HG02840 (cell line): ENCODE data around the gene NF1.
"Not testable (repeated sequence)": the region's sequence is repeated elsewhere in the genome, so short reads cannot be mapped to it uniquely, and the experiment has no call there.

Experiments
- ATAC-seq: cut with Tn5 transposase; IDR thresholded peaks from one replicate; pipeline ENCODE4 v1.9.1; 2021; ENCODE audit warnings: mild to moderate bottlenecking, moderate library complexity, moderate number of reproducible peaks; ENCODE audit not compliant: unreplicated experiment, low FRiP score

Gene NF1

DNA sequence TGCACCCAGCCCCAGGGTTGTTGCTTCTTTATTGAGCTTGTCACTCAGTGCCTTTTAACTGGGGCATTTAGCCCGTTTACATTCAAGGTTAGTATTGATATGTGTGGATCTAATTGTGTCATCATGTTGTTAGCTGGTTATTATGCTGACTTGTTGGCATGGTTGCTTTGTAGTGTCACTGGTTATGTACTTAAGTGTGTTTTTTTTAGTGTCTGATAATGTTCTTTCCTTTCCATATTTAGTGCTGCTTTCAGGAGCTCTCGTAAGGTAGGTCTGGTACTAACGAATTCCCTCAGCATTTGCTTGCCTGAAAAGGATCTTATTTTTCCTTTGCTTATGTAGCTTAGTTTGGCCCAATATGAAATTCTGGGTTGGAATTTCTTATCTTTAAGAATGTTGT, 33.5 kb downstream of the NF1 start:
- ATAC-seq = no peak

DNA sequence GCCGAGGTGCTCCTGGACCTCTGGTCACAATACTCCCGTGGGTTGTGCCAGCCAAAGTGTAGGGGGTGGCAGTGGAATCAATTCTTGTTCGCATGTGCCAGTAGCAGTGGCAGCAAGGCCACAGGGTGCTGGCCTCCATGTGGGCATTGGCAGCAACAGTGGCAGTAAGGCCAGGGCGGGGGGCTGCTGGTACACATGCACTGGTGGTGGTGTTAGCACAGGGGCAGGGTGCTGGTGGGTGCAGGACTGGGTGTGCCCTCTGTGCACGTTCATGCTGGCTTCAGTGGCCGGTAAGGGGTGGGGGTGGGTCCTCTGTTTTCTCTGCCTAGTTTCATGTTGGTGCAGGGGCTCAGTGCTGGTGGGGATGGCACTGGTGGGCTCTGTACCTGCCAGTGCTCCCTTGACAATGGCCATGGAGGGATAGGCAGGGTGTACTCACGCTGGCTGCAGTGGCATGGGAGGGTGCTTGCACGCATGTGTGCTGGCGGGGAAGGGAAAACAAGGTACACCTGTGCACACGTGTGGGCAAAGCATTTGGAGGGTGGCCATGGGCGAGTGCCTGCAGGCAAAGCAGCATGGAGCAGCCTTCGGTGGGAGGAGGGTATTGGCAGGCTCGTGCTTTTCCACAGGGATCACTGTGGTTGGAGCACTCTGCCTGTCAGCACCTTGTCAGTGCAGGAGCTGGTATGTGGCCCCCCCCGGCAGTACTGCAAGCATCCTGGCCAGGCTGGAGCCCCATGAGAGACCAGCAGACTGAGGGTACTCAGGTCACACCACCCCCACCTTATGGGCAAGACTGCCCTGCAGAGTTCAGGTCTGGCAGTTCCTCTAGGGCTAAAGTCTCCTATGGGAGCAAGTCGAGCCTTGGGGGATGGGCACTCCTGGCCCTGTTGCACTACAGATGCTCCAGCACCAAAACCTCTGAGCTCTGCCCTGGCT, 35.8 kb downstream of the NF1 start:
- no peak for ATAC-seq

DNA sequence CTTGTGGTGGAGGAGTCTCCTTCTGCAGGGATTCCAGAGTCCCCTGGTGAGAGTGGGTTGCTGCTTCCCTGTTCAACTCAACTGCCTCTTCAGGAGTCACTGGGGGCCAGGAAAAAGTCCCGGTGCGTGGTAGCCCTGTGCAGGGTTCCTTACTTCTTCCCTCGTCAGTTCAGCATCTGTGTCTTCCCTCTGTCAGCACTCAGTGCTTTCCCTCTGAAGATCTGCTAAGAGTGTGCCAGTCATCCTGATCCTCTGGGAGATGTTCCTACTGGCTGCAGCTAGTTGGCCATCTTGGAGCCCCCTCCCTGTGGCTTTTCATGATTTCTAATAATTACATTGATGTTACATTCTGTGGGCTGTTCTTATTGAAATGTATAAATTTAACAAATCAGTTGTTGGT, 36.5 kb downstream of the NF1 start:
- ATAC-seq = no peak

DNA sequence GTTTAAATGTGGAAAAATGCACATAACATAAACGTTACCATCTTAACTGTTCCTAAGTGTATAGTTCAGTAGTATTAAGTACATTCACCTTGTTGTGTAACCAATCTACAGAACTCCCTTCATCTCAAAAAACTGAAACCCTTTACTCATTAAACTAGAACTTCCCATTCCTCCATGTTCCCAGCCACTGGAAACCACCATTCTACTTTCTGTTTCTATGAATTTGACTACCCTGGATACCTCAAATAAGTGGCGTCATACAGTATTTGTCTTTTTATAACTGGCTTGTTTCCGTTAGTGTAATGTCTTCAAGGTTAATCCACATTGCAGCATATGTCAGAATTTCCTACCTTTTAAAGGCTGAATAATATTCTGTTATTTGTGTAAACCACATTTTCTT, 38.2 kb downstream of the NF1 start:
- no peak for ATAC-seq

DNA sequence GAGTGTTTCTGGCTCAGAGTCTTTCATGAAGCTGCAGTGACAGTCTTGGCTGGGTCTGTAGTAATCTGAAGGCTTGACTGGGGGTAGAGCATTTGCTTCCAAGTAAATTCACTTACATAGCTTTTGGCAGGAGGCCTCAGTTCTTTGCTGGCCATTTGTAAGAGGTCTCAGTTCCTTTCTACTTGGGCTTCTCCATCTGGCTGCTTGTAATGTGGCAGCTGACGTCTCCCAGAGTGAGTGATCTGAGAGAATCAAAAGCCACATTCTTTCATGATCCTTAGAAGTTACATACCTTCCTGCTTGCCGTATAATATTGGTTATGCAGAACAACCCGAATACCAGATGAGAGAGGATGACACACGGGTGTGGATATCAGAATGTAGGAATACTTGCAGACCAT, 39.8 kb downstream of the NF1 start:
- ATAC-seq = no peak

DNA sequence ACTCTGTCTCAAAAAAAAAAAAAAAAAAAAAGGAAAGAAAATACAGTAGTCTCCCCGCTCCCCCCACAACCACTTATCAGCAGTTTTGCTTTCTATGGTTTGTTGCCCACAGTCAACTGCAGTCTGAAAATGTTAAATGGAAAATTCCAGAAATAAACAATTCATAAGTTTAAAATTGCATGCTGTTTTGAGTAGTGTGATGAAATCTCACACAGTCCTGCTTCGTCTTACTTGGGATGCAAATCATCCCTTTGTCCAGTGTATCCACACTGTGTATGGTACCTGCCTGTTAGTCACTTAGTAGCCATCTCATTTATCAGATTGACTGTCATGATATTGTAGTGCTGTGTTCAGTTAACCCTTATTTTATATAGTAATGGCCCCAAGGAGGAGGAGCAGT, 41.5 kb downstream of the NF1 start:
- no peak for ATAC-seq

DNA sequence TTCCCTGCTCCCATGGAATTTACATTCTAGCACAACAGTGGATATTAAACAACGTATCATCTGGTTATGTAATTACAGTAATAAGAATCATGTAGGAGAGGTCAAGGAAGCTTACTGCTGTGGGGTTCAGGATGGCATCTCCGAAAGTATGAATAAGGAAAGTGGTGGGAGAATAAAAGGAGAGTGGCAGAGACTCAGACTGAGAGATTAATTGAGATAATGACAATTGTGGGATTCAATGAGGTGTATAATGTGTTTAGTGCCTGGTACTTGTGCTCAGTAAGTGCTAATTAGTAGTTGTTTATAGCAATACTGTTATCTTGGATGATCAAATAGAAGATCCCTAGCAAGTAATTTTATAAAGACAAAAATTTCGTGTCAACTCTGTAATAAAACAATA, 45.3 kb downstream of the NF1 start:
- ATAC-seq = no peak

DNA sequence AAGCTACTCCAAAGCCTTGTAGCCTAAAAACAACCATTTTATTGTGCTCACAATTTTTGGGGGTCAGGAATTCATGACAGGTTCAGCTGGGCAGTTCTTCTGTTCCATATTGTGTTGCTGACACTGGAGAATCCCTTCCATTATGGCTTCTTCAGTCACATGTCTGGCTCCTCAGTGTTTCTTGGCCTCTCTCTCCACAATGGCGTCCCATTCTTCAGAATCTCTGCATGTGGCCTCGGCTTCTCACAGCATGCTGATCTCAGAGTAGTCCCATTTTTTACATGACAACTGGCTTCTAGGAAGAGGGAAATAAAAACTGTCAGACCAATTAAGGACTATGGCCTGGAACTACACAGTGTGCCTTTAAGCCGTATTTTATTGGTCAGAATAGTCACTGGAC, 49.7 kb downstream of the NF1 start:
- no peak for ATAC-seq

DNA sequence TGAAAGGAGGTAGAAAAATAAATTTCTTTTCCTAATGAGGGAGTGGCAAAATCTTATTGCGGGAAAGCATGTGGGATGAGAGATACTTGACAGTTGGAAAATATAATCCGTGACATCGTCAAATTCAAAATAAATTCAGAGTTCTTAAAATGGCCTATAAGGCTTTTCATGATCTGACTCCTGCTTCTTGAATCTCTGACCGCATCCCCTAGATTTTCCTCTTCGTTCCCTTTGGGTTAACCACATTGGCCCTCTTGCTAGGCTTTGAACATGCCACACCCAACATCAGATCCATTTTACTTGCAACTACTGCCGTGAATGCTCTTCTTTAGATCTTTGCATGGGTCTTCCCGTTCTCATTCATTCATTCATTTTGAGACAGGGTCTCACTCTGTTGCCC, 50.1 kb downstream of the NF1 start:
- no peak for ATAC-seq

DNA sequence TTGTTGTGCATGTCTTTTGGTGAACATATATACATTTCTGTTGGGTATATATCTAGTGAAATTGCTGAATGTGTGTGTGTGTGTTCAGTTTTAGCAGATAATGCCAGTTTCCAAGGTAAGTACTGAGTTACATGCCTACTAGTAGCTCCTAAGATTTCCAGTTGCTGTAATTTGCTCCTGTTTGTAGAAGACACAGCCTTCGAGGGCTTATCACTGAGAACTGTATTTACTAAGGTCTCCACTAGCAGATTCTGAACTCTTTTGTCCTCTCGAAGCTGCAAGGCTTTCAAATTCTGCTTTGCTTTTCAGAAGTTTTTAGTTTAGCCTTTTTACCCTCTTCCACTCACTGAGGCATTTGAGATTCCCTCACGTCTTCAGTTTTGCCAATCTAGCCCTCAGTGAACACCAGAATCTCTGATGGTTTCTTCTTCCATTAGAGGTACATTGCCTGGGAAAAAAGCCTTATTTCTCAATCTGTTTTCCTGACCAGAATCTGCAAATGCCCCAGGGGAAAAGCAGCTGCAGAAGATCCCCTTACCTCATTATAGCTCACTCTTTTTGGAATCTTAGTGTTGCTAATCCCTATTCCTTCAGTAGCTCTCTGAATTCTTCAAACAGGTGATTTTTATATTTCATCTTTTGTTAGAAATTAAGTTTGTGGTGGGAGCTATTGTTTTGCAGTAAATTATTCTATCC, 52.9 kb downstream of the NF1 start:
- no peak for ATAC-seq

DNA sequence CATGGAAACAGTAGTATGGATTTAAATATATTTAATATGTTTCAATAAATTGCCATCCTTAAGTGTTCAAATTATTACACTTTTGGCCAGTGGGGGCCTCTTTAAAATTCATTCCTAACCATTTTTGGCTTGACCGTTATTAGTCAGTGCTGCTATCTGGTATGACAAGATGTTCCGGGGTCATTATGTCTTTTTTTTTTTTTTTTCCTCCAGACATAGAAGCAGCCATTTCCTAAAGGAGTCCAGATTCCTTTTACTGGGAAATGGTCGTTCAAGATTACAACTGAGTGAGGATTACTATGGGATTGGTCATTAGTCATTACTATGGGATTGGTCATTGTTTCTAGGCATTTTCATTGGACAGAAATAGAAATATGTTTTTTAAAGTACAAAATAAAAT, 53.4 kb downstream of the NF1 start:
- no peak for ATAC-seq

DNA sequence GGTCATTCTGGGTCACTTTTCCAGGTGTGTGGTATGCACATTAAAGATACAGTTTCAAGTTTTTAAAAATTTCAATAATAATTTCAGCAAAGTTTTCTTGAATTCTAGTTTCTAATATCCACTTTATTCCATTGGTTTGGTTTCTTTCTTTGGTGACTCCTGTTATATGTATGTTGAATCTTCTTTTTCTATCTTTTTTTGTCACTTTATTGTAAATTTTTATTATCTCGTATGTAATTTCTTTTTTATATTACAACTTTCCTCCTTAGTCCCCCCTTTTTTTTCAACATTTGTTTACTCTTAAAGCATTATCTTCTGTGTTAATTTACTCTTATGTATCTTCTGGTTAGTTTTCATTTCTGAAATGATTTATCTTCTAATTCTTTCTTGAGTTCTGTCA, 57.5 kb downstream of the NF1 start:
- ATAC-seq = no peak

DNA sequence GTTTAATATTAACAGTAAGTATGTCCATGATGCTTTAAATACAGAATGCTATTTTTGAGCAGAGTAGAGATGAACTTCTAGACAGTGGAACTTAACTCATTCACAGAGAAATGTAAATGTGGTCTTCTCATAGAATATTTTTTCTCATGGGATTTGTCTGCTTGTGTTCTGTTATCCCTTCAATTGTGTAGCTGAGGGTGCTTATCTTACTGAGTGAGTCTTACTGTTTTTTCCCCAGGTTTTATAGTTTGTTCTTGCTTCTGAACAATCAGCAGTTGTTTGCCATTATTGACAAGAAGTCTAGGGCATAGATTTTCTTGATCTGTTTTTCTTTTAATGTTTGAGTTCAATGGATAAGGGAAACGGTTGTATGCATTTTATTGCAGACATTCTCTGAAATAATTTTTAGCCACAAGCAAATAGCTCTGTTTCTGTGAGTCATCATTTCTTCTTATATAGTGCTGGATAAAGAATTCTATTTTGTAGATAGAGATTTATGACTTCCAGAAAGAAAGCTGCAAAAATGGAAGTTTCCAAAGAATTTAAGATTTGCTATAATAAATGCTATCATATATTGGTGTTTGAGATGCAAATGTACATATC, 60.5 kb downstream of the NF1 start:
- ATAC-seq = no peak

DNA sequence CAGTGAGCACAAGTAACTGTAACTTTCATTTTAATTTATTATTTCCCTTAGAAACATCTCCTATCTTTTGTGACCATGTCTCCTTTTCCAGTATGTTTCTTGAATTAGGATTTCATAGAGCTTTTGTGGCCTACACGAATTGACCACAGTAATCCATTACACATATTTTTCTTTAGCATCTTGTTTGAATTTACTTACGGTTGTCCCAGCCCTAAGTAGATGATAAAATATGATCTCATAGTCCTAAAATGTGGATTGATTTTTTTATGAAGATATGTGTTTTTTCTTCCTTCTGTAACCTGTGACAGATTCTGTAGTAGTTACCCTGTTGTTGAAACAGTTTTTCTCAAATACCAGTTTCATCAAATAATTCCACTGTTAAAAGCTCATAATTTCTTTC, 61.5 kb downstream of the NF1 start:
- ATAC-seq = no peak

DNA sequence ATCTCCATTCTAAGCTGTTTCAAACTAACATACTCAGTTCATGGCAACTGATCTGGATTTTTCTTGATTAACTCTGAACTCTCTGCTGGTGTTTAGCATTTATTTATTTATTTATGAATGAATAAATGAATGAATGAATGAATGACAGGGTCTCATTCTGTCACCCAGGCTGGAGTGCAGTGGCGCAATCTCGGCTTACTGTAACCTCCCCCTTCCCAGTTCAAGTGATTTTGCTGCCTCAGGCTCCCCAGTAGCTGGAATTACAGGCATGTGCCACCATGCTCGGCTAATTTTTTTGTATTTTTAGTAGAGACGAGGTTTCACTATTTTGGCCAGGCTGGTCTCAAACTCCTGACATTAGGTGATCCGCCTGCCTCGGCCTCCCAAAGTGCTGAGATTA, 62.1 kb downstream of the NF1 start:
- ATAC-seq = not testable (repeated sequence)

DNA sequence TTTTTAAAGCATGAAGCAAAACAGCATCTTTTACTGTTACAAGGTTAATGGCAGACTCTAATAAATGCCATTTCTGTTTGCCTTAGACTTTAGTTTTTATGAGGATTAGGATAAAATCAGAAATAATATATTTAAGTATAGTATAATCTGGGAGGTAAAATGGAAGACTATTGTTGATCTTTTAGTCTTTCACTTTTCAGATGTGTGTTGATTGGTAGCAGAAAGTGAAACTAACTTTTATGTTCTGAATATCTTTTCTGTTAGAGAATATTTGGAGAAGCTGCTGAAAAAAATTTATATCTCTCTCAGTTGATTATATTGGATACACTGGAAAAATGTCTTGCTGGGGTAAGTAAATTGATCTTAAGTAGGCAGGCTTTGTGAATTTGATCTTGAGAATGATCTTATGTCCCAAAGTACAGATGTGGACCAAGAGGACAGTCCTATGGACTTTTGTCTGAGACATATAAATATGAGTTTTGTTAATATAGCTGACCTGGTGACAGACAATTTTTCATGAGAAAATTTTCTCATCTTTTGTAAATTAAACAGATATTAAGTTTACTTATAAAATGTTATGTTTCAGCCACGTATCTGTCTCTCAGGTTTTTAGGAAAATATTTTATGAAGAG, 64.1 kb downstream of the NF1 start:
- no peak for ATAC-seq

DNA sequence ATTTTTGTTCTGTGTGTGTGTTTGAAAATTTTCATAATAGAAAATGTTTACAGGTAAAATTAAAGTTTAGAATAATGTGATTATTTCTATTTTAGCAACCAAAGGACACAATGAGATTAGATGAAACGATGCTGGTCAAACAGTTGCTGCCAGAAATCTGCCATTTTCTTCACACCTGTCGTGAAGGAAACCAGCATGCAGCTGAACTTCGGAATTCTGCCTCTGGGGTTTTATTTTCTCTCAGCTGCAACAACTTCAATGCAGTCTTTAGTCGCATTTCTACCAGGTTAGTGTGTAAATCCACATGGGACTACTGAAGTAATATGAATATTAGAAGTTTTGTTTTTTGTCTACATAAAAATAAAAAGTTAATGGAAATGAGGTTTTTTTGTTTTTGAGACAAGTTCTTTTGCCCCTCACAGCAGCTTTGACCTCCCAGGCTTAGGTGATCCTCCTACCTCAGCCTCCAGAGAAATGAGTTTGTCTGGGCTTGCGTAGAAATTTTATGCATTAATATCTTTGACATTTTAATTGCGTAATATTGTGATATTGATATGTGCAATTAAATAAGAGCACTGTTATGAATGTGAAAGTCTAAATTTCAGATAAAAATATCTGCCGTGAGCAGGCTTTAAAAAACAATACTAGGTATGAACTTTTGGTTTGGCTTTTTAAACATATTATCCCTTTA, 68.5 kb downstream of the NF1 start:
- no peak for ATAC-seq

DNA sequence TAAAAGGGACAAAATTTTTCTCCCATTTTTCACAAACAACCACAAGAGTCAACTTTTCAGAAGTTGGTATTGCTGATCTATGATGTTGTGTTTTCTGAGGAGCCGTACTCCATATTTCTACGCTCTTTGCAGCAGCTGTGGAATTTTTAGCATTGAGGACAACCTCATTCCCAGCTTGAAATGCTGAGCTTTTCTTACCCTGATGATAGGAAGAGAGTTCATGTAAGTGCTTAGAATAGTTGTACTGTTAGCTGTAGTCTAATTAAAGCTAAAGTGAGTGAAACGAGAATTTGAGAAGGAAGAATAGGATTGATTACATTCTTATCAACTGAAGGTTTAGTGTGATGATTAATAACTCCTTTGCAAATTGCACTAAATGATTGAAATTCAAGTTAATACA, 72.3 kb downstream of the NF1 start:
- ATAC-seq = no peak

DNA sequence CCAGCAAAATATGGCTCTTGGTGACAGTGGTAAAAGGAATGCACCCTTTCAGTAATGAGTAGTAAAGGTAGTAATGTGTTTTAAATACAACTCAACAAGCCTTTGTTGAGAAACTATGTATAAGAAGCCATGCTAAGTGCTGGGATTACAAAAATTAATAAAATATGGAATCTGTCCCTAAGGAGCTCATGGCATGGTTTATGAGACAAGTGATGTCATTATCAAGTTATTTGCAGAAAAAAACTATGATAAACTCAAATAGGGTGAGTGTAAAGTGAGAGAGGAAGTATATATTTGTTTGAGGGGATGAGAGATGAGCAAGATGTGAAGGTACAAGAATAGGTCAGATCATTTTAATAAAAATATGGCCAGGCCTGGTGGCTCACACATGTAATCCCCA, 76.9 kb downstream of the NF1 start:
- no peak for ATAC-seq

DNA sequence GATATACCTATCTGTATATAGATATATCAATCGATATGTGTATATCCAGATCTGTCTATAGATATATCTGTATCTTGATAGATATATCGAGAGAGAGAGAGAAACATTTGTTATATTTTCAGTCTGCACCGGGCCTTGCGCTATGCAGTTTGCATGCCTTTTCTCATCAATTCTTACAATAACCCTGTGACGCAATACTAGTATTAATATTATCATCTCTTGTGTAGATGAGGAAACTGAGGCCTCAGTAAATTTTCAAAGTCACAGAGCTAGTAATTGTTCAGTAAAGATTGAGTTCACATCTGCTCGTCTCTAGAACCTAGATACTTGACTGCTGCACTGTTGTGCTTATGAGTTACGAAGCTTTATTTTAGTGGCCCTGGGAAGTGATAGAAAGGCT, 77.6 kb downstream of the NF1 start:
- no peak for ATAC-seq

DNA sequence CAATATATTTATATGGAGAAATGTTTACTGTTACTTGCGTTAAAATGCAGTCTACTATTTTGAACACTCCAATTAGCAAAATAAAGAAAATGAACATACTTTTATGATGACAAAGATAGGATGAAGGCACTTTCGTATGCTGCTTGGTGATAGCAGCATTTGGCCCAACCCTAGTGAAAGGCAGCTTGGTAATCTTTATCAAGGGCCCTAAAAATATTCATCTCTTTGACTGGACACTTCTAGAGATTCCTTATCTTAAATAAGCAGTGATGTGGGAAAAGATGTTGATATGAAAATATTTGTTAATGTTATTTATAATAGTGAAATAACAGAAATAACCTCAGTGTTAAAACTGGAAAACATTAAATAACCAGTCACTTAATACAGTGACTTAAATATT, 79.4 kb downstream of the NF1 start:
- no peak for ATAC-seq
